Measurements from ENCODE around the gene ADGRG3. TPM values are rescaled to one million over a fixed set of nuclear protein-coding genes. Genes with fewer than 3 reads are reported as not detected.

ADGRG3 gene
- total and polyA plus RNA-seq, 8 donors: 0.46 to 50.2 (median 1.7) TPM; not detected in 2

DNA sequence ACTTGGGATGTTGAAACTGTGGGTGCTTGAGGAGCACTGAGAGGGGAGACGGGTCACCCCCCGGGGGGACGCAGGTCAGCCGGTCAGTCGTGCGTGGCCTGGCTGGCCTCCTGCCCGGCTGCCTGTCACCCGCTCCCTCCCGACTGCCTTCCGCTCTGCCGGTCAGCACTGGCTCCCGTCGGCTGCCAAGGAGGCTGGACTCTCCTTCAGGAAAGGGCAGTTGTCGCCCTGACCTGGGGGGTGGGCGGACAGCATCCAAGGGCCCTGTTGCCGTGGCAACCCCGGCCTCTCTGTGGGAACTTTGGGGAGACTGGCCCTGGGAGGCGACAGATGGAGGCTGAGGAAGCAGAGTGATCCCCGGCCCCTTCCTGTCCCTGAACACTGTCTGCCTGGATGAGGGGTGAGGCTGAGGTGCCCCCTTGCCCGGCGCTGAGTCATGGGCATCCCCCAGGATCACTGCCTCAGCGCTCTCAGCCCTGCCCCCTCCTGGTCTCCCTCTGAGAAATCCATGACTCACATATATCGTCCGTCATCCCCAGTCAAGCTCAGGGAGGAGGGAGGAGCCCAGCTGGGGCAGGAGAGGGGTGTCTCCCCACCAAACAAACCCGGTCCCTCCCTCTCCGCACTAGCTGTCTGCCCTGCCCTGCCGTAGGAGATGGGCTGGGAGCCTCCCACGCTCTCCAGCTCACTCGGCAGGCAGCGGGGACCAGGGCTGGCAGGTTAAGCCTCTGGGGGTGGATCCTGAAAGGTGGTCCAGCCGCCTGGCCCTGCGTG, 39.9 kb upstream of the ADGRG3 start, which contains the start of gene ADGRG1:
Gene ADGRG1, plus strand, starts transcription at position 623 of the 774 bp plus-strand sequence. CDS start 21,658 bp downstream, outside the sequence.
- Histone ChIP-seq H3K4me3 (peak within 1 kb of the TSS; percentile 25 to 34 (median 33)), H3K4me1 (peaks cover 52 to 95% (median 80%) of the 10 kb centered on the region in 4 donors), H3K9me3 (no peaks in the 10 kb centered on the region), H3K27ac (peak within 1 kb of the TSS; percentile 70 to 82 (median 79)), H3K27me3 (peaks cover 0 to 43% (median 0%) of the 10 kb centered on the region in 3 donors), H3K36me3 (no peaks in the 10 kb centered on the region)
- WGBS, 5 donors: 14 to 20% (median 18%) methylated on average over 13 to 32 of the region's 32 CpGs
- TF ChIP-seq, protein P1, sequence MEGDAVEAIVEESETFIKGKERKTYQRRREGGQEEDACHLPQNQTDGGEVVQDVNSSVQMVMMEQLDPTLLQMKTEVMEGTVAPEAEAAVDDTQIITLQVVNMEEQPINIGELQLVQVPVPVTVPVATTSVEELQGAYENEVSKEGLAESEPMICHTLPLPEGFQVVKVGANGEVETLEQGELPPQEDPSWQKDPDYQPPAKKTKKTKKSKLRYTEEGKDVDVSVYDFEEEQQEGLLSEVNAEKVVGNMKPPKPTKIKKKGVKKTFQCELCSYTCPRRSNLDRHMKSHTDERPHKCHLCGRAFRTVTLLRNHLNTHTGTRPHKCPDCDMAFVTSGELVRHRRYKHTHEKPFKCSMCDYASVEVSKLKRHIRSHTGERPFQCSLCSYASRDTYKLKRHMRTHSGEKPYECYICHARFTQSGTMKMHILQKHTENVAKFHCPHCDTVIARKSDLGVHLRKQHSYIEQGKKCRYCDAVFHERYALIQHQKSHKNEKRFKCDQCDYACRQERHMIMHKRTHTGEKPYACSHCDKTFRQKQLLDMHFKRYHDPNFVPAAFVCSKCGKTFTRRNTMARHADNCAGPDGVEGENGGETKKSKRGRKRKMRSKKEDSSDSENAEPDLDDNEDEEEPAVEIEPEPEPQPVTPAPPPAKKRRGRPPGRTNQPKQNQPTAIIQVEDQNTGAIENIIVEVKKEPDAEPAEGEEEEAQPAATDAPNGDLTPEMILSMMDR (IDR thresholded peaks at IDR 0.05): peak in 2 of 7 experiments; percentile 5 to 19
- TF ChIP-seq EP300 (IDR thresholded peaks at IDR 0.05) (no peak), POLR2A (IDR thresholded peaks at IDR 0.05) (no peak), POLR2AphosphoS5 (IDR thresholded peaks at IDR 0.05) (peak; percentile 36 to 82 (median 81))
- DNase-seq: peak; percentile 72 to 95
- intact Hi-C loops (cut with DNase I; ENCODE audit: low total_unique reads): no loop called here

GRCh38 chr16:57628783-57629293, 39.3 kb upstream of the ADGRG3 start:
- TF ChIP-seq POLR2AphosphoS5 (IDR thresholded peaks at IDR 0.05): no peak
- TF ChIP-seq, protein P1 (IDR thresholded peaks at IDR 0.05): no peak
- TF ChIP-seq EP300 (IDR thresholded peaks at IDR 0.05): no peak
- no peak for TF ChIP-seq POLR2A (IDR thresholded peaks at IDR 0.05)
- intact Hi-C loops (cut with DNase I; ENCODE audit: low total_unique reads): no loop called here
- Histone ChIP-seq H3K27me3 (peaks cover 0 to 49% (median 0%) of the 10 kb centered on the region in 3 donors), H3K36me3 (no peaks in the 10 kb centered on the region), H3K27ac (peak overlapping the region; percentile 70 to 82 (median 79)), H3K4me1 (peaks cover 50 to 95% (median 78%) of the 10 kb centered on the region in 4 donors), H3K9me3 (no peaks in the 10 kb centered on the region), H3K4me3 (peak overlapping the region; percentile 25 to 34 (median 33))
- DNase-seq: no peak
- 59 to 74% (median 67%) methylated on average over 6 to 7 of the region's 7 CpGs for WGBS, 5 donors

DNA sequence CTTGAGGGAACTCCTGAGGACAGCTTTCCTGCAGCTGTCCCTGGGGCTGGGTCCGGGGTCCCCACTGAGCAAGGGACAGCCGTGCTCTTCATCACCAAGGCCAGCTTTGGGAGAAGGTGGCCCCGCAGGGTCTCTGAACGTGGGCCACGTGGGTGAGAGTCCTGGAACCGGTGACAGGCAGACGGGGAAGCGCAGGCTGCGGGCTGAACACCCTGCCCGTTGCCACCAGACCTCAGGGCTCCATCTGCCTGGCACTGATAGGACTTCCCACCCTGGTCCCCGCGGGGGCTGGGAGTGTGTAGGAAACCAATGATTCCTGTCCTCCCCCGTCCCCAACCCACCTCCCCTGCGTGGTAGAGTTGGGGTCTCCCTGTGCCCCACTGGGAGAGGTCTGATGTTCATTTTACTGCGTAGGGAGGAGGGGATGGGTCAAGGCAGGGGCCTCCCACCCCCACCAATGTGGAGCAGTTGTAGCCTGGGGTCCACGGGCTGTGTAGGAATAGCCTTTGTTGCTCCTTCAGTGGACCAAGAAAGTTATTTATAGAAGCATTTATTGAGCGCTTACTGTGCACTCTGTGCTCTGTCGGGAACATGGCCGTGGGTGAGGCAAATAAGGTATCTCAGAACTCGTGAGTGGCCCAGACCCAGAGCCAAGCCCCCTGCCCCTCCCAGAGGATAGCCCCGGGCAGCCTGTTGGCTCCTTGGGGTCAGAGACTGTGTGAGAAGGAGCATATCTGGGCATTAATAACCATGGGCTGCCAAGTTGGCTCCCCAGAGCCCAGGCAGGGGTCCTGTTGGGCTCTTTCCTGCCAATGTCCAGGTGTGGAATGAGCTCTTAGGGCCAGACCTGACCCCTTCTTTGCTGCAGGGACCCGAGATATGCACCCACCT, 38.3 kb upstream of the ADGRG3 start:
- H3K36me3 ChIP-seq: no peaks in the 10 kb centered on the region
- TF ChIP-seq, protein P1 (IDR thresholded peaks at IDR 0.05): no peak
- TF ChIP-seq POLR2AphosphoS5 (IDR thresholded peaks at IDR 0.05) (no peak), POLR2A (IDR thresholded peaks at IDR 0.05) (no peak), EP300 (IDR thresholded peaks at IDR 0.05) (no peak)
- no peak for DNase-seq
- H3K4me1 ChIP-seq: peaks cover 47 to 95% (median 78%) of the 10 kb centered on the region in 4 donors
- 55 to 63% (median 60%) methylated on average over 12 to 22 of the region's 22 CpGs for WGBS, 5 donors
- intact Hi-C loops (cut with DNase I; ENCODE audit: low total_unique reads): no loop called here
- H3K27ac ChIP-seq: peak overlapping the region; percentile 70 to 82 (median 79)
- H3K9me3 ChIP-seq: no peaks in the 10 kb centered on the region
- H3K27me3 ChIP-seq: peaks cover 0 to 58% (median 0%) of the 10 kb centered on the region in 3 donors
- H3K4me3 ChIP-seq: peak overlapping the region; percentile 25 to 34 (median 33)

DNA sequence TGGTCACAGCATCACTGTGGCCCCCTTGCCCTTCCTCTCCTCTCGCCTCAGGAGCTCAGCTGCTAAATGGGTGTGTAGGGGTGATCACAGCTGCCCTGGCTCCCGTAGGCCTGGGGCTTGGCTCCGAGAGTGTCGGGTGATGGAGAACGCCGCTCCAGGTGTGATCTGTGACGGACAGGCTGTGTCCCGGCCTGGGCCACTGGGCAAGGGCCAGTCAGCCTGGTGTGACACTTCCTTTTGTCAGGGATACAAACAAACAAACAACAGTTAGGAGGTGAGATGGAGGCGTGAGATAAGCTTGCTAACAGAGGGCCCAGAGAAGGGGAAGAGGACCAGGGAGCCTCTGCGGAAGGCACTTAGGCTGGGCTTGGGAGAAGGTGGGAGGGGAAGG, 37.7 kb upstream of the ADGRG3 start:
- peak overlapping the region in 3 of 4 donors; percentile 33 to 34 (median 33) for H3K4me3 ChIP-seq
- intact Hi-C loops (cut with DNase I; ENCODE audit: low total_unique reads): no loop called here

More for the DNA sequence above, 37.7 kb upstream of the ADGRG3 start:
- Histone ChIP-seq H3K36me3 (no peaks in the 10 kb centered on the region), H3K4me1 (peaks cover 53 to 96% (median 78%) of the 10 kb centered on the region in 4 donors), H3K27ac (peak overlapping the region; percentile 18 to 82 (median 78)), H3K27me3 (peaks cover 0 to 65% (median 0%) of the 10 kb centered on the region in 3 donors), H3K9me3 (no peaks in the 10 kb centered on the region)
- WGBS, 5 donors: 58 to 78% (median 66%) methylated on average over 8 to 10 of the region's 10 CpGs
- TF ChIP-seq, protein P1 (IDR thresholded peaks at IDR 0.05): no peak
- TF ChIP-seq POLR2AphosphoS5 (IDR thresholded peaks at IDR 0.05) (no peak), POLR2A (IDR thresholded peaks at IDR 0.05) (no peak), EP300 (IDR thresholded peaks at IDR 0.05) (no peak)
- no peak for DNase-seq

Measured in stomach (tissue), 9 donors.